Adrenal gland (tissue), 12 donors: Measurements from ENCODE around the gene FMN2. TPM values are rescaled to one million over a fixed set of nuclear protein-coding genes. Genes with fewer than 3 reads are reported as not detected.

Experiments used
- DNase-seq, 7 donors: peaks; one replicate each; pipeline ENCODE4 v3.0.0-alpha.2; 2019 to 2020
- H3K27ac ChIP-seq, 5 donors: fragments of 200-600 bp; sonication (generic) in 4 of 5; 1 replicate in 3 of 5; 2 replicates in 2 of 5; pipeline versions ENCODE4 v1.5.1 to v1.8.0; 2016 to 2020; ENCODE audit warnings: mild to moderate bottlenecking in 1 of 5
- H3K27me3 ChIP-seq: fragments of 200-600 bp; 2 replicates; pipeline ENCODE4 v1.8.0; 2021
- H3K36me3 ChIP-seq, 2 donors: fragments of 200-600 bp; replicated peaks in 1 of 2; 1 replicate in 1 of 2; 2 replicates in 1 of 2; pipeline versions ENCODE4 v1.5.1 to v1.8.0; 2018 to 2022
- H3K4me1 ChIP-seq, 2 donors: fragments of 200-600 bp; replicated peaks in 1 of 2; 1 replicate in 1 of 2; 2 replicates in 1 of 2; pipeline versions ENCODE4 v1.5.1 to v1.8.0; 2018 to 2021
- H3K4me3 ChIP-seq, 4 donors: fragments of 200-600 bp; sonication (generic) in 3 of 4; one replicate each; pipeline ENCODE4 v1.5.1; 2016 to 2018
- H3K9me3 ChIP-seq, 3 donors: fragments of 200-600 bp; sonication (generic) in 1 of 3; replicated peaks in 1 of 3; 1 replicate in 2 of 3; 2 replicates in 1 of 3; pipeline versions ENCODE4 v1.5.1 to v1.8.0; 2016 to 2021
- CTCF ChIP-seq, 6 experiments: fragments of 450-650 bp in 4 of 6; fragments of 200-600 bp in 2 of 6; sonication (generic) in 1 of 6; IDR thresholded peaks; 1 replicate in 5 of 6; 2 replicates in 1 of 6; pipeline versions ENCODE4 v1.5.1 to v1.8.0; 2016 to 2021; ENCODE audit warnings: antibody characterized with exemption in 6 of 6, mild to moderate bottlenecking in 2 of 6, moderate library complexity in 1 of 6
- POLR2A ChIP-seq, 2 donors: fragments of 450-650 bp; IDR thresholded peaks; one replicate each; pipeline ENCODE4 v1.6.1; 2017; ENCODE audit warnings: antibody characterized with exemption in 2 of 2, mild to moderate bottlenecking in 2 of 2, moderate library complexity in 1 of 2
- WGBS, 4 donors: extraction: QIAGEN DNeasy Blood & Tissue Kit in 2 of 4; methylation state at CpG; one replicate each; pipeline versions ENCODE4 v1.1.5 to v1.1.7; 2013 to 2017; 5-methylcytosine and 5-hydroxymethylcytosine counted together
- intact Hi-C, 2 donors: fragments of 100-400 bp; cut with DNase I; formaldehyde crosslinking; loops; one replicate each; pipeline versions ENCODE4 v1.14.1 to v1.15.0; 2022 to 2023
- polyA plus RNA-seq, 3 donors: library from polyadenylated mRNA; stranded (reverse); fragments of 200-250 nt in 2 of 3; fragments of 350-450 nt in 1 of 3; fragmentation: Illumina TruSeq in 1 of 3; extraction: RNeasy Lipid Tissue Mini Kit (QIAGEN cat#74804) in 1 of 3; gene quantifications; one replicate each; pipeline ENCODE4 v1.2.3, GENCODE V29; 2013 to 2014
- total RNA-seq, 9 donors: library from RNA; depleted of rRNA in 4 of 9; stranded (reverse); fragments of >200 nt in 4 of 9; fragments of 120-200 nt in 1 of 9; fragmentation: NEBNext Ultra II Directional in 1 of 9; extraction: Animal tissue kit (Norgen Biotek cat#: 25700) in 1 of 9; gene quantifications; one replicate each; pipeline versions ENCODE4 v1.1.0 to v1.2.4, GENCODE V29; 2013 to 2023
- donor health status: healthy with polysubstance abuse.
- donor health status: Bipolar disorder and iron deficiency.
- donor health status: DM: yes; HTN: yes; CAD: no.
- donor health status: DM: no; HTN: no; CAD: no.
- donor health status: DM: no; HTN: no; CAD: no.
- donor health status: DM: yes; HTN: yes; CAD: no.

FMN2 gene
- total and polyA plus RNA-seq, 12 donors, result 0.69 to 9.8 (median 3.1) TPM

- no peaks in the 10 kb centered on the region for H3K27me3 ChIP-seq
- no peak for DNase-seq
- peaks cover 0 to 5% of the 10 kb centered on the region in 2 donors for H3K4me1 ChIP-seq
- TF ChIP-seq CTCF (IDR thresholded peaks at IDR 0.05) (no peak), POLR2A (IDR thresholded peaks at IDR 0.05) (no peak)
- intact Hi-C loops, result no loop called here
- H3K27ac ChIP-seq, result no peak overlapping the region
- no peaks in the 10 kb centered on the region for H3K36me3 ChIP-seq
- H3K9me3 ChIP-seq, result no peaks in the 10 kb centered on the region
- 82 to 88% (median 85%) methylated on average over 15 to 16 of the region's 16 CpGs for WGBS, 4 donors
- H3K4me3 ChIP-seq, result no peak overlapping the region
Measured at GRCh38 chr1:240116831-240117769, 25.4 kb downstream of the FMN2 start.

GRCh38 chr1:240117930-240118329 lies 26.2 kb downstream of the FMN2 start:
- no peak overlapping the region for H3K27ac ChIP-seq
- no peak for DNase-seq
- no peaks in the 10 kb centered on the region for H3K4me1 ChIP-seq
- H3K4me3 ChIP-seq, result no peak overlapping the region
- TF ChIP-seq POLR2A (IDR thresholded peaks at IDR 0.05), result no peak
- H3K36me3 ChIP-seq, result no peaks in the 10 kb centered on the region
- no peaks in the 10 kb centered on the region for H3K27me3 ChIP-seq
- 71 to 83% (median 77%) methylated on average over 3 of the region's 3 CpGs for WGBS, 4 donors
- H3K9me3 ChIP-seq, result no peaks in the 10 kb centered on the region
- intact Hi-C loops, result no loop called here

- no peak overlapping the region for H3K4me3 ChIP-seq
- no peaks in the 10 kb centered on the region for H3K36me3 ChIP-seq
- TF ChIP-seq POLR2A (IDR thresholded peaks at IDR 0.05) (no peak), CTCF (IDR thresholded peaks at IDR 0.05) (no peak)
- H3K27me3 ChIP-seq, result no peaks in the 10 kb centered on the region
- 47 to 52% (median 50%) methylated on average over 20 of the region's 20 CpGs for WGBS, 4 donors
- H3K9me3 ChIP-seq, result no peaks in the 10 kb centered on the region
- peak overlapping the region in 1 of 5 donors; percentile 44 for H3K27ac ChIP-seq
- DNase-seq, result peak in 5 of 7 donors; percentile 24 to 83 (median 28)
- intact Hi-C loops, result no loop called here
- H3K4me1 ChIP-seq, result no peaks in the 10 kb centered on the region
Measured at GRCh38 chr1:240122639-240123613, 31.2 kb downstream of the FMN2 start.

GRCh38 chr1:240126821-240127220 lies 35.1 kb downstream of the FMN2 start:
- no peak for TF ChIP-seq CTCF (IDR thresholded peaks at IDR 0.05)
- TF ChIP-seq POLR2A (IDR thresholded peaks at IDR 0.05), result no peak
- no peak overlapping the region for H3K27ac ChIP-seq
- H3K4me1 ChIP-seq, result no peaks in the 10 kb centered on the region
- H3K9me3 ChIP-seq, result no peaks in the 10 kb centered on the region
- DNase-seq, result peak in 2 of 7 donors; percentile 30 to 33
- WGBS, 4 donors, result 68 to 90% (median 78%) methylated on average over 6 of the region's 6 CpGs
- H3K36me3 ChIP-seq, result no peaks in the 10 kb centered on the region
- intact Hi-C loops, result no loop called here
- no peak overlapping the region for H3K4me3 ChIP-seq
- no peaks in the 10 kb centered on the region for H3K27me3 ChIP-seq
